HepG2 (cell line): Measurements from ENCODE around the gene HSDL2. TPM values are rescaled to one million over a fixed set of nuclear protein-coding genes. Genes with fewer than 3 reads are reported as not detected.

Experiments used
- EZH2 ChIP-seq: conservative IDR thresholded peaks from 2 replicates; pipeline ENCODE4 v1.6.1; 2012; ENCODE audit warnings: mild to moderate bottlenecking, low read depth, low read length, moderate library complexity
- GLMP ChIP-seq: sonication (generic); formaldehyde crosslinking; IDR thresholded peaks from 2 replicates; pipeline ENCODE4 v1.9.0; 2021; ENCODE audit warnings: missing genetic modification reagents, mild to moderate bottlenecking, borderline replicate concordance
- HBP1 ChIP-seq: IDR thresholded peaks from 2 replicates; pipeline ENCODE4 v1.6.1; 2016; ENCODE audit warnings: low read depth, control low read depth
- KLF13 ChIP-seq: sonication (generic); formaldehyde crosslinking; IDR thresholded peaks from 2 replicates; pipeline ENCODE4 v1.4.0; 2020; ENCODE audit warnings: mild to moderate bottlenecking, missing genetic modification reagents
- KLF15 ChIP-seq: sonication (generic); formaldehyde crosslinking; IDR thresholded peaks from 2 replicates; pipeline ENCODE4 v1.8.1; 2023; ENCODE audit warnings: borderline replicate concordance, mild to moderate bottlenecking, inconsistent platforms, missing genetic modification reagents, mixed read lengths
- MED1 ChIP-seq: sonication (generic); formaldehyde crosslinking; IDR thresholded peaks from 2 replicates; pipeline ENCODE4 v1.4.0; 2020; ENCODE audit warnings: missing genetic modification reagents
- MIER3 ChIP-seq: IDR thresholded peaks from 2 replicates; pipeline ENCODE4 v1.6.1; 2016; ENCODE audit warnings: missing compliant biosample characterization, borderline replicate concordance
- NR2C2 ChIP-seq: sonication (generic); formaldehyde crosslinking; IDR thresholded peaks from 2 replicates; pipeline ENCODE4 v1.4.0; 2020; ENCODE audit warnings: missing genetic modification reagents, mild to moderate bottlenecking, moderate library complexity, borderline replicate concordance
- SOX6 ChIP-seq, 2 experiments: fragments of 450-650 bp in 1 of 2; sonication (generic) in 1 of 2; formaldehyde crosslinking in 1 of 2; IDR thresholded peaks; 2 replicates each; pipeline versions ENCODE4 v1.4.0 to v1.6.1; 2017 to 2020; ENCODE audit warnings: antibody characterized with exemption in 1 of 2, mild to moderate bottlenecking in 1 of 2, missing genetic modification reagents in 1 of 2
- TAF1 ChIP-seq: sonication (generic); formaldehyde crosslinking; IDR thresholded peaks from 2 replicates; pipeline ENCODE4 v1.4.0; 2020; ENCODE audit warnings: missing genetic modification reagents
- TFE3 ChIP-seq: IDR thresholded peaks from 2 replicates; pipeline ENCODE4 v1.6.1; 2016
- YY1 ChIP-seq: IDR thresholded peaks from 2 replicates; pipeline ENCODE4 v1.6.1; 2011; ENCODE audit warnings: low read length, low read depth, moderate library complexity, mild to moderate bottlenecking; ENCODE audit not compliant: insufficient read depth, insufficient replicate concordance
- ZBTB3 ChIP-seq: sonication (generic); formaldehyde crosslinking; IDR thresholded peaks from 2 replicates; pipeline ENCODE4 v1.4.0; 2020; ENCODE audit warnings: low read depth, mild to moderate bottlenecking, moderate library complexity, missing genetic modification reagents, borderline replicate concordance
- ZFP36L1 ChIP-seq: sonication (generic); formaldehyde crosslinking; IDR thresholded peaks from 2 replicates; pipeline ENCODE4 v1.8.0; 2022; ENCODE audit warnings: mild to moderate bottlenecking, missing genetic modification reagents, moderate library complexity
- ZMAT5 ChIP-seq: sonication (generic); formaldehyde crosslinking; IDR thresholded peaks from 2 replicates; pipeline ENCODE4 v1.5.0; 2020; ENCODE audit warnings: mild to moderate bottlenecking, low read depth, missing genetic modification reagents, borderline replicate concordance
- ZMYM3 ChIP-seq: sonication (generic); formaldehyde crosslinking; IDR thresholded peaks from 2 replicates; pipeline ENCODE4 v1.5.1; 2020; ENCODE audit warnings: mild to moderate bottlenecking, missing genetic modification reagents
- ZNF180 ChIP-seq: sonication (generic); formaldehyde crosslinking; IDR thresholded peaks from 2 replicates; pipeline ENCODE4 v1.4.0; 2020; ENCODE audit warnings: low read depth, missing genetic modification reagents, borderline replicate concordance
- ZNF501 ChIP-seq: sonication (generic); formaldehyde crosslinking; IDR thresholded peaks from 2 replicates; pipeline ENCODE4 v1.5.1; 2020; ENCODE audit warnings: mild to moderate bottlenecking, moderate library complexity, missing genetic modification reagents
- ZNF549 ChIP-seq: sonication (generic); formaldehyde crosslinking; IDR thresholded peaks from 2 replicates; pipeline ENCODE4 v1.5.0; 2020; ENCODE audit warnings: missing genetic modification reagents
- ZNF563 ChIP-seq: sonication (generic); formaldehyde crosslinking; IDR thresholded peaks from 2 replicates; pipeline ENCODE4 v1.8.0; 2022; ENCODE audit warnings: mild to moderate bottlenecking, moderate library complexity, missing genetic modification reagents
- ZNF607 ChIP-seq: sonication (generic); formaldehyde crosslinking; IDR thresholded peaks from 2 replicates; pipeline ENCODE4 v1.5.1; 2020; ENCODE audit warnings: missing genetic modification reagents, mild to moderate bottlenecking, borderline replicate concordance
- ZNF652 ChIP-seq: IDR thresholded peaks from 2 replicates; pipeline ENCODE4 v1.6.1; 2016; ENCODE audit warnings: low read depth, borderline replicate concordance
- ZNF775 ChIP-seq: sonication (generic); formaldehyde crosslinking; IDR thresholded peaks from 2 replicates; pipeline ENCODE4 v1.4.0; 2020; ENCODE audit warnings: missing genetic modification reagents, mild to moderate bottlenecking, moderate library complexity, borderline replicate concordance
- ZNF839 ChIP-seq: sonication (generic); formaldehyde crosslinking; IDR thresholded peaks from 2 replicates; pipeline ENCODE4 v1.4.0; 2020; ENCODE audit warnings: missing genetic modification reagents, mild to moderate bottlenecking, borderline replicate concordance
- polyA plus RNA-seq, 8 experiments: library from polyadenylated mRNA; depleted of rRNA in 3 of 8; stranded (reverse) in 7 of 8; unstranded in 1 of 8; fragments of >200 nt; fragmentation: Illumina TruSeq in 4 of 8; extraction: Trizol in 4 of 8; gene quantifications; 2 replicates each; pipeline versions ENCODE4 v1.2.1 to v1.2.3, GENCODE V29; 2011 to 2016; ENCODE audit warnings: low read depth in 4 of 8, missing spikeins in 1 of 8, mixed read lengths in 1 of 8; ENCODE audit not compliant: insufficient read depth in 1 of 8
- total RNA-seq, 5 experiments: library from RNA; depleted of rRNA; stranded (reverse); fragments of >200 nt; fragmentation: Illumina TruSeq; extraction: Trizol; gene quantifications; 2 replicates each; pipeline ENCODE4 v1.2.3, GENCODE V29; 2016; ENCODE audit warnings: low read depth in 1 of 5

HSDL2 gene
- total and polyA plus RNA-seq, 2 of the 13 experiments (the other 11 are each of a cell fraction or from before 2014, with no cell fraction given): 55.3 to 80.2 TPM

GRCh38 chr9:112505607-112506006 is 125.7 kb downstream of the HSDL2 start (continued):
- TF ChIP-seq TFE3 (peak; percentile 90), ZNF501 (CRISPR knock-in tag) (no peak), ZMAT5 (no peak), MIER3 (no peak), ZNF839 (CRISPR knock-in tag) (no peak), EZH2 (no peak), TAF1 (CRISPR knock-in tag) (no peak), ZNF775 (CRISPR knock-in tag) (no peak), ZNF549 (CRISPR knock-in tag) (no peak), ZNF180 (CRISPR knock-in tag) (no peak), YY1 (no peak), KLF13 (CRISPR knock-in tag) (no peak), ZNF607 (CRISPR knock-in tag) (no peak), GLMP (CRISPR knock-in tag) (no peak), ZFP36L1 (no peak), MED1 (CRISPR knock-in tag) (peak; percentile 26; the same call in 1 of the 2 replicates), SOX6 (IDR thresholded peaks at IDR 0.05) (no peak), SOX6 (CRISPR knock-in tag; IDR thresholded peaks at IDR 0.05) (peak; percentile 72), KLF15 (CRISPR knock-in tag) (no peak), HBP1 (CRISPR knock-in tag) (no peak), NR2C2 (CRISPR knock-in tag) (0 out of 2 replicates have a peak, but pooled peaks have one; percentile 28), ZNF652 (0 out of 2 replicates have a peak, but pooled peaks have one; percentile 28), ZBTB3 (CRISPR knock-in tag) (no peak), ZMYM3 (CRISPR knock-in tag) (no peak), ZNF563 (CRISPR knock-in tag) (no peak)
